A204.1 (cell line): Measurements from ENCODE around the gene CD93.

Source experiments
- FAIRE-seq: peaks from 2 replicates; lab custom pipeline; 2012; peaks lifted over from hg19 to GRCh38; lab: Jason Lieb, UNC

The CD93 gene

DNA sequence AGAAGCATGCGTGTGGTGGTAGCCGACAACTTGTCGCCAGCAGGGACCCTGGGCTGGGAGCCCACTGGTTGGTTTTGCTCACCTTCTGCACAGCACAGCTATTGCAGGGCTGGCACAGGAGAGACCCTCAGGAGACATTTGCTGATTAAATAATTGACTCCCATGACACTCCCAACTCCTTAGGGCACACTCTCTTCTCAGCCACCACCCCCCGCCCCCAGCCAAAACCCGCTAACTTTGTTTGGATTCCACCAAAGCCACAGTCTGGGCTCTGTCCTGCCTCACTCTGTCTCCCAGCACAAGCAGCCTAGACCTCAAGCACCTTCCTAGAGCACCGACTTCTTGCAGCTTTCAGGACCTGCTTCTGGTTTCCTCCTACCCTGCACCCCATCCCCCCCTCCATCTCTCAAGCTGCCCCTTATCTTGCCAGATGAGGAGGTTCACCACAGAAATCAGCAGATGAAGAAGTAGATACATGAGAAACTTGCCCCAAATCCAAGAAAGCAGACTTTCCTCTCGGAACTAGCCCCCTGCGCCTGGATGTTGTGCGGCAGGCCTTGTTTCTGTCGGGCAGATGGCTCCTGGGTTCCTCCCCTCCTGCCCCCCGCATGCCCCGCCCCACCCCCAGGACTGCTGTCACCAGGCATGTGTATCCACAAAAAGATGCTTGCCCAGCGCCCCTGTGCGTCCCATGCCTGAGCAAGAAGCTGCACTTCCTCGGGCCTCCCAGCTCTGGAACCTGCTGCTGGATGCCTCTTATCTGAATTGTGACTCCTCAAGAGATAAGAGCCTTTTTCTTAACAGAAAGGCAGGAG is 35.0 kb upstream of the CD93 start:
- FAIRE-seq, result no peak

DNA sequence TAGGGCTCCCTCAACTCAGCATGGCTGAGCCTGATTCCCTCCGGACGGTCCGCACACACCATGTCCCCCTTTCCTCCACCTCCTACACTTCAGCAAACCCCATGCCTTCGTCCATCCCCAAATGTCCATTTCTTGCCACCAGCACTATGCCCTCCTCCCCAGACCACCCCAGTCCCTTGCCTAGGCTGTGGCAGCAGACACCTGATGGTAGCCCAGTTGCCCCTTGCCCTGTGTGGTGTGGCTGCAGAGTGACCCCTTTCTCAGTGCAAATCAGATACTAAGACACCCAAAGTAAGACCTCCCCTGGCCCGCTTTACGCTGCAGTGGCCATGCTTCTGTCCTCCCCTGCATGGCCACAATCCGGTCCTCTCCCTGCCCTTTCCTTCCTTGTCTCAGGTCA is 34.1 kb upstream of the CD93 start:
- no peak for FAIRE-seq

- FAIRE-seq, result no peak
These were observed 33.5 kb upstream of the CD93 start for GRCh38 chr20:23119456-23120216.

GRCh38 chr20:23118766-23119165 is 32.6 kb upstream of the CD93 start:
- FAIRE-seq, result no peak

- FAIRE-seq, result no peak
These were observed 32.0 kb upstream of the CD93 start for GRCh38 chr20:23118144-23118543.

- FAIRE-seq, result no peak
These were observed 31.6 kb upstream of the CD93 start for GRCh38 chr20:23117738-23118137.

DNA sequence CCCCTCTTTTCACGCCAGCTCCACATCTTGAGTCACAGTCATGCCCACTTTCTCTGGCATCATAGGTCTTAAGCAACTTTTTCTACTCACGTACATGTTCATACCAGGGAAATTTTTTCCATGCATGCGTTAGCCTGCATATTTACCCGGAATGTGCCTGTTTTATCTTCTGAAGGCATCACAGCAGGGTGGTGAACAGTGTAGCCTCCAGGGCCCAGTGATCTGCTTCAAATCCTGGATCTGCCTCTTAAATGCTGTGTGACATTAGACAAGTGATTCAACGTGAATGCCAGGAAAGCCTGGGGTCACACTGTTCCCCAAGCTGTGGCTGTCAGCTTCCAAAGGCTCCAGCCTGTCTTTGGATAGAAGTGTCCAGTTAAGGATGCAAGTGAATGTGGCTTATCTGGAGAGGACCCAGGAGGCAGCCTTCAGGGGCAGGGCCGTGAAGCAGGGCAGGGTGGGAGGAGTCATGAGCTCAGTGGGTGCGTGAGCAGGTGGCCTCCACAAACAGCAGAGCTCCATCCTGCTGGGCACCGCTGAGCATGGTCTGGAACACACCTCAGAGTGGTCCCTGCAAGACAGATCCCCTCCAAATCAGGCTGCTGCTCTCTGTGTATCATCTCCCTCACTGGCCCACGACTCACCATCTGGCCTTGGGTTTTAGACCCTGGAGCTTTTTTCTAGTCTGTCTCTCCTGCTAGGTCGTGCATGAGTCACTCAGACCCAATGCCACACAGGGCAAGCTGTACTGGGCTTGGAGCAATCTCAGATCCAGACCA is 30.4 kb upstream of the CD93 start:
- FAIRE-seq, result no peak

GRCh38 chr20:23115822-23116221 is 29.7 kb upstream of the CD93 start:
- no peak for FAIRE-seq

- FAIRE-seq, result no peak
These were observed 28.4 kb upstream of the CD93 start for GRCh38 chr20:23114448-23115082.

DNA sequence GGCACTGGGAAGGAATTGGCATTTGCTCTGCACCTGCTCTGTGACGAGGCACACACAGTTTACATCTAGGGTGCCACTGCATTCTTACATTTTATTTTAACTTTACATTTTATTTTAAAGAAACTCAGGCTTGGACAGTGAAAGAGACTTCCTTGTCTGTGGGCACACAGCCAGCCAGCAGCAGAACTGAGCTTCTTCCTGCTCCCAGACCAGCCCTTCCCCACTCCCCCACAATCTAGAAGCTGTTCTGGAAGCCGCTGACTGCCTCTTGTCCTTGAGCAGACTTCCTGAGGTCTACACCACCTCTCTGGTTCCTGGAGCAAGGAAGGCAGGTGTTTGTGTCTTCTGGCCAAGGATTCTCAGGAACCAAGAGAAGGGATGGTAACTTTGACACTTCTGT is 27.9 kb upstream of the CD93 start:
- FAIRE-seq, result no peak

- FAIRE-seq, result no peak
These were observed 26.5 kb upstream of the CD93 start for GRCh38 chr20:23112595-23112994.

GRCh38 chr20:23111944-23112342 is 25.8 kb upstream of the CD93 start:
- FAIRE-seq, result no peak

GRCh38 chr20:23111307-23111943 is 25.3 kb upstream of the CD93 start:
- no peak for FAIRE-seq

DNA sequence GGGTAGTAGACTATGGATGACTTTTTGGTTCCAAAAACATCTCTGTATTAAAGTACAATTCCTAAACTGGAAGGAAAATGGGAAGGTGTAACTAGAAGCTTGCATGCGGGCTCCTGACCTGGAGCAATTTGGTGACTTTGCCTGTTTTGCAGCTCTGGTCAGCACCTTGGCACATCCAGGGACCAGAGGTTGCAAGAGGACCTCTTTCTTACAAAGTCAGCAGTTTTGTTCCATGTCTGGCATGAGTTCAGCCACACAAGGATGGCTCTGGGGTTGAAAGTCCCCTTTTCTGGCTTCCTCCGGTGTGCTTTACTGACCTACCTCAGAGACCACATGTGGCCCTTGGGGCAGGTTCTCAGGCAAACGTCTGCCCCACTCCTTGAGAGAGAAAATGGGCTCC is 22.7 kb upstream of the CD93 start:
- no peak for FAIRE-seq

DNA sequence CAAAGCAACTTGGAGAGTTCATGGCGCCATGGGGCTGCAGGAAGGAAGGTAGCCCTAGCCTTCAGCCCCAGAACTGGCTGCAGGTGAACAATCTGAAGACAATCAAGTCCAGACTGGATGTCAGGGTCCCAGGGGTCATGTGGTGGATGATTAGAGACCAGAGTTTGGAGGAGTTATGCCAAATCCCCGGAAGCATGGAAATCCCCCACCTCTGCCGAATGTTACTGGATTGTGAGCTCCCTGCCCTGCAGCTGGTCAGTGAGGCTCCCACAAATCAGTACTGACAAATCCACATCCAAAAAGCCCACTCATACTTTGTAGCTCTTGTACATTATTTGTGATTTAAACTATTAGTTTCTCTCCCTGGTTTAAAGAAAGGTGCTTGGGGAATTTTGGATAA is 21.3 kb upstream of the CD93 start:
- FAIRE-seq, result no peak

GRCh38 chr20:23106271-23106851 is 20.2 kb upstream of the CD93 start:
- no peak for FAIRE-seq

GRCh38 chr20:23105193-23105592 is 19.1 kb upstream of the CD93 start:
- FAIRE-seq, result no peak

DNA sequence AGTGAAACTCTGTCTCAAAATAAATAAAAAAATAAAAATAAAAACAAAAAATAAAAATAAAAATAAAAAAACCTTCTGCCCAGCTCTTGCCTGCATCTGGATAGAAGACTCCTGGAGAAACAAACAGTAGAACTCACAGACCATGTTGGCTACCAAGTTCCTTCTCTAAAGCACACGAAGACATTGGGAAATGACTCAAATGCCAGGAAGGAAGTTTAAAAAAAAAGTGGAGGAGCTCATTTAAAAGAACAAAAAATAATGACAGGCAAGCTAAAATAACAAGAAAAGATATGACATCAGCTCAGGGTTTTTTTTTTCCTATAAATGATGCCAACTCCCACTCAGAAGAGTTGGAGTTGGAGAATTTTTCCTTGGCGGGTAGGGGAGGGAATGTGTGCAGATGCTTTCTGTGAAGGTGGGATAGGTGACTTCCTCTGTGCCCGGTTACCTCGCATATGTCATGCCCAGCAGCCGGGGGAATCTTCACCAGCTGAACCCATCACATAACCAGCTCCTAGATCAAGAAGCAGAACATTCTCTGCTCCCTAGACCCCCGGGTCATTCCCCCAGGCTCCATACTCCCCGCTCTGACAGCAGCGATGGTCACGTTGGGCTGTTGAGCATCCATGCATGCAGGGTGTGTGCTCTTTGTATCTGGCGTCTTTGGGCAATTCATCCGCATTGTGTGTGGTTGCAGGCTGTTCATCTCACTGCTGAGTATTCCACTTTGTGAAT is 17.3 kb upstream of the CD93 start:
- no peak for FAIRE-seq

GRCh38 chr20:23101696-23102406 is 15.7 kb upstream of the CD93 start:
- no peak for FAIRE-seq

GRCh38 chr20:23100720-23101107 is 14.6 kb upstream of the CD93 start:
- FAIRE-seq, result no peak
